Measurements from ENCODE around the gene NGEF. TPM values are rescaled to one million over a fixed set of nuclear protein-coding genes. Genes with fewer than 3 reads are reported as not detected.

The NGEF gene
- total RNA-seq, 1 experiment from 2014 or later = 1.9 TPM

- DNase-seq = no peak
- Histone ChIP-seq H3K4me1 (ENCODE audit: insufficient read depth, low read length) (no peaks in the 10 kb centered on the region), H4K20me1 (ENCODE audit: control insufficient read depth, insufficient read depth, insufficient read length) (no peaks in the 10 kb centered on the region), H3K9ac (ENCODE audit: extremely low read depth, insufficient read length, low read length) (no peak overlapping the region), H3K4ac (ENCODE audit: low read depth, low read length) (no peak overlapping the region), H3K23ac (ENCODE audit: insufficient read length, low read depth, low read length) (no peak overlapping the region), H4K5ac (ENCODE audit: insufficient read length, low read depth, low read length) (no peak overlapping the region), H3K27me3 (ENCODE audit: insufficient read depth, low read length) (no peaks in the 10 kb centered on the region), H3K4me2 (ENCODE audit: insufficient read depth, insufficient read length, low read length) (no peak overlapping the region), H3K14ac (ENCODE audit: insufficient read depth, low read length) (no peak overlapping the region), H3K79me1 (ENCODE audit: insufficient read depth, low read depth, low read length, poor library complexity, severe bottlenecking) (no peaks in the 10 kb centered on the region), H4K91ac (ENCODE audit: insufficient read length, low read depth, low read length) (no peak overlapping the region), H3K9me3 (ENCODE audit: control insufficient read depth, low read depth, low read length) (no peaks in the 10 kb centered on the region), H2BK20ac (ENCODE audit: low read depth, low read length, poor library complexity, severe bottlenecking) (no peak overlapping the region), H2BK15ac (ENCODE audit: low read depth, low read length) (no peak overlapping the region), H3K23me2 (ENCODE audit: insufficient read length, low read depth, low read length, poor library complexity, severe bottlenecking) (no peaks in the 10 kb centered on the region), H3K18ac (ENCODE audit: insufficient read length, low read depth, low read length) (no peak overlapping the region), H2BK5ac (ENCODE audit: insufficient read length, low read length) (no peak overlapping the region), H3T11ph (ENCODE audit: low read length) (no peak overlapping the region), H2BK12ac (ENCODE audit: insufficient read length, low read depth, low read length) (no peak overlapping the region), H3K79me2 (ENCODE audit: insufficient read depth, low read length) (no peaks in the 10 kb centered on the region), H3K27ac (ENCODE audit: insufficient read length, low read depth, low read length) (no peak overlapping the region), H3K56ac (ENCODE audit: insufficient read length, low read depth, low read length) (no peak overlapping the region), H2AK5ac (ENCODE audit: insufficient read length, low read length) (no peak overlapping the region), H2AFZ (ENCODE audit: low read length) (no peak overlapping the region), H4K8ac (replicated peaks; ENCODE audit: insufficient read length, low read depth, low read length) (no peak overlapping the region), H2BK120ac (ENCODE audit: low read depth, low read length, poor library complexity, severe bottlenecking) (no peak overlapping the region)
- TF ChIP-seq CTCF (conservative IDR thresholded peaks at IDR 0.05) = no peak
- Mint-ChIP-seq H3K4me1 (peaks cover 20 to 21% of the 10 kb centered on the region in 2 experiments), H3K9me3 (peaks cover 26 to 30% of the 10 kb centered on the region in 2 experiments; a peak in 4 of 5 replicates), H3K36me3 (ENCODE audit: insufficient read depth in 1 of 3, low read depth in 3 of 3) (peaks cover 4 to 7% (median 7%) of the 10 kb centered on the region in 3 experiments; a peak in 4 of 7 replicates), H3K4me3 (no peak overlapping the region), H3K27me3 (ENCODE audit: low read depth) (peaks cover 4% of the 10 kb centered on the region), H3K27ac (no peak overlapping the region)
- WGBS (ENCODE audit: extremely low coverage, insufficient read length, low lambda C conversion rate) = no CpG with 5 or more reads among the region's 1 CpG
Measured at GRCh38 chr2:232963913-232964312, 49.1 kb downstream of the NGEF start.

Data from H9 (cell line).